Peyer's patch (tissue), 4 donors: ENCODE results near the gene PHF21B. TPM values are rescaled to one million over a fixed set of nuclear protein-coding genes. Genes with fewer than 3 reads are reported as not detected.
A peak's percentile ranks its signal among the peaks of the same experiment; 100 is the strongest.

ENCODE experiments used
- DNase-seq, 3 donors: peaks; one replicate each; pipeline ENCODE4 v3.0.0-alpha.2; 2017 to 2019
- H3K27ac ChIP-seq, 4 donors: fragments of 200-600 bp; sonication (generic); one replicate each; pipeline ENCODE4 v1.5.1; 2016 to 2019
- H3K27me3 ChIP-seq, 2 donors: fragments of 200-600 bp; sonication (generic); one replicate each; pipeline ENCODE4 v1.5.1; 2019
- H3K36me3 ChIP-seq, 3 donors: fragments of 200-600 bp; sonication (generic); one replicate each; pipeline ENCODE4 v1.5.1; 2016 to 2019
- H3K4me1 ChIP-seq, 4 donors: fragments of 200-600 bp; sonication (generic); one replicate each; pipeline ENCODE4 v1.5.1; 2016 to 2019
- H3K4me3 ChIP-seq, 4 donors: fragments of 200-600 bp; sonication (generic); 1 replicate in 3 of 4; 2 replicates in 1 of 4; pipeline ENCODE4 v1.5.1; 2016 to 2019; ENCODE audit warnings: mild to moderate bottlenecking in 1 of 4
- H3K9me3 ChIP-seq, 4 donors: fragments of 200-600 bp; sonication (generic); one replicate each; pipeline ENCODE4 v1.5.1; 2016 to 2019; ENCODE audit warnings: mild to moderate bottlenecking in 1 of 4
- CTCF ChIP-seq, 6 experiments: fragments of 450-650 bp in 4 of 6; fragments of 200-600 bp in 2 of 6; sonication (generic) in 1 of 6; IDR thresholded peaks; one replicate each; pipeline ENCODE4 v1.5.1; 2017 to 2019; ENCODE audit warnings: antibody characterized with exemption in 6 of 6, mild to moderate bottlenecking in 3 of 6, moderate library complexity in 1 of 6
- POLR2A ChIP-seq, 2 donors: fragments of 450-650 bp; IDR thresholded peaks; one replicate each; pipeline ENCODE4 v1.5.1; 2017; ENCODE audit warnings: antibody characterized with exemption in 2 of 2, mild to moderate bottlenecking in 2 of 2, moderate library complexity in 2 of 2
- total RNA-seq, 4 donors: library from RNA; depleted of rRNA; stranded (reverse); fragments of >200 nt; gene quantifications; one replicate each; pipeline ENCODE4 v1.1.0, GENCODE V29; 2016

The PHF21B gene
- total RNA-seq, 4 donors from 2014 or later, result not detected

DNA sequence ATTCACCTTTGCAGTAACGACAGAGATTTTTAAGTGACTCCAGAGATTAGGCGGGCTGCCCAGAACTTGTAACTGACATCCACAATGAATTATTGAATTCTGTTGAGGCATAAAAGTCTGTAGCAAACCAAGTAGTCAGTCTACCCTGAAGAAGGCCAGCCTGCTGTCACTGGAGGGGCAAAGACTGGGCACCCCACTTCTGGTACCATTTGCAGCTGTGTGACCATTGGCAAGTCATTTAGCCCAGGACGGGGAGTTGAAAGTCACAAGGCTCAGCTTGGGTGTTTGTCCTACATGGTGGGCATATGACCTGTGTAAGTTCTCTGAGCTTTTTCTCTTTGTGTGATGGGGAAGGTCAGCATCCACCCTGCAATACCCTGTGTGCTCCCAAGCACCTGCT lies 138.0 kb downstream of the PHF21B start:
- Histone ChIP-seq H3K4me1 (no peaks in the 10 kb centered on the region), H3K4me3 (no peak overlapping the region), H3K9me3 (peaks cover 0 to 5% (median 2%) of the 10 kb centered on the region in 4 donors), H3K27me3 (no peaks in the 10 kb centered on the region), H3K36me3 (no peaks in the 10 kb centered on the region), H3K27ac (no peak overlapping the region)
- peak in 1 of 3 donors; percentile 7 for DNase-seq
- TF ChIP-seq POLR2A (IDR thresholded peaks at IDR 0.05) (no peak), CTCF (IDR thresholded peaks at IDR 0.05) (no peak)

GRCh38 chr22:44870021-44870420 lies 139.8 kb downstream of the PHF21B start:
- Histone ChIP-seq H3K27me3 (no peaks in the 10 kb centered on the region), H3K36me3 (no peaks in the 10 kb centered on the region), H3K4me1 (no peaks in the 10 kb centered on the region), H3K27ac (no peak overlapping the region), H3K9me3 (peaks cover 0 to 5% (median 2%) of the 10 kb centered on the region in 4 donors), H3K4me3 (no peak overlapping the region)
- DNase-seq, result peak in 1 of 3 donors; percentile 36
- no peak for TF ChIP-seq POLR2A (IDR thresholded peaks at IDR 0.05)
- no peak for TF ChIP-seq CTCF (IDR thresholded peaks at IDR 0.05)

DNA sequence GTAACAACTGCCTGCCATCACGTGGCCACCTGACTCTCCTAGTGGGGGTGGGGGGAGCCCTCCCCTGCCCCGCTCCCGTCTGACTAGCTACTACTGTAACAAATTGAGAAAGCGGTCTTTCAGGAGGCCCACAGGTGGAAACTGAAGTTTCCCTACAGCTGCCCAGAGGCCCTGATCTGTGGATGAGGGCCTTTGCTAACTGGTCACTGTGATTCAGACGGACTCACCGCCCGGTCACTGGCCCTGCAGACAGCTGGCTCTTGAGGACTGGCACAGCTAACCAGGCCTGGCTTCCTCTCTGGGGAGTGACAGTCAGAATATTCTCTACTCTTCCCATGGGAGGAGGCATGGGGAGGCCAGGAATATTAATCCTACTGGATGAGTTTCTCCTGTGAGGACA lies 140.6 kb downstream of the PHF21B start:
- TF ChIP-seq CTCF (IDR thresholded peaks at IDR 0.05), result no peak
- no peak for TF ChIP-seq POLR2A (IDR thresholded peaks at IDR 0.05)
- H3K9me3 ChIP-seq, result peaks cover 0 to 5% (median 2%) of the 10 kb centered on the region in 4 donors
- no peak overlapping the region for H3K27ac ChIP-seq
- H3K36me3 ChIP-seq, result no peaks in the 10 kb centered on the region
- no peaks in the 10 kb centered on the region for H3K27me3 ChIP-seq
- no peaks in the 10 kb centered on the region for H3K4me1 ChIP-seq
- DNase-seq, result peak in 1 of 3 donors; percentile 14
- H3K4me3 ChIP-seq, result no peak overlapping the region

DNA sequence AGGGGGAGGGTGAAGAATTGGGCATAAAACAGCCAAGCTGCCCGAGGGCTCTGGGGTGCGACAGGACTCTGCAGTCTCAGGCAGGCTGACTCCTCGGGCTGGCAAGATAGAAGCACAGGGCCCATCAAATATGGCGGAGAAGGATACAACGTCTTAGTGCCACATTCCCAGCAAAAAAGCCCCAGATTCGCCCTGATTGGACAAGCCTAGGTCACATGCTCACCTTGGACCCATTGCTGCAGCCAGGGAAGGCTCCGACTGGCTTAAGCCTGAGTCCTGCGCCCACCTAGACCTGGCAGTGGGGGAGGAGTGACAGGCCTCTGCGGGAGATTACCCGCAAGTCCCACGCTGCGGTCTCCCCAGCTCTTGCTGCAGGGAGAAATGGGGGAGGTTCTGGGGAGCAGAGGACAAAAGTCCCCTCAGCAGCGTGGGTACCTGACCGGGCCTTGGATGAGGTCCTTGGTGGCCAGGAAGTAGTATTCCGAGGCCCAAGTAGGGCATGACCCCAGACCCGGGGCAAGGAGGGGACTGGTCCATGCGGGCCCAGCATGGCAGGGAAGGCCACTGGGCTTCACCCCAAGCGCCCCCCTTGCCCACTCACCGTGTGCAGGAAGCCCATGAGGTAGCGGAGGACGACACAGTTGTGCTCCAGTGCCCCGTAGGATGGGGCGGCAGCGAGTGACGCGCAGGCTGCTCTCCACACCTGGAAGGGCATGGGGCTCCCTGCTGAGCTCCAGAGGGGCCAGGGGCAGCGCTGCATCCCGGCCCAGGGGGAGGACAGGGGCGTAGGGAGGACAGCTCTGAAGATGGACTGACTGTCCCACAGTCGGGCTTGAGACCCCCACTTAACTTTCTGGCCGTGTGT lies 144.4 kb downstream of the PHF21B start:
- Histone ChIP-seq H3K36me3 (no peaks in the 10 kb centered on the region), H3K27me3 (no peaks in the 10 kb centered on the region), H3K4me1 (no peaks in the 10 kb centered on the region), H3K4me3 (no peak overlapping the region), H3K9me3 (no peaks in the 10 kb centered on the region), H3K27ac (no peak overlapping the region)
- TF ChIP-seq POLR2A (IDR thresholded peaks at IDR 0.05) (no peak), CTCF (IDR thresholded peaks at IDR 0.05) (no peak)
- DNase-seq, result peak in 1 of 3 donors; percentile 38

DNA sequence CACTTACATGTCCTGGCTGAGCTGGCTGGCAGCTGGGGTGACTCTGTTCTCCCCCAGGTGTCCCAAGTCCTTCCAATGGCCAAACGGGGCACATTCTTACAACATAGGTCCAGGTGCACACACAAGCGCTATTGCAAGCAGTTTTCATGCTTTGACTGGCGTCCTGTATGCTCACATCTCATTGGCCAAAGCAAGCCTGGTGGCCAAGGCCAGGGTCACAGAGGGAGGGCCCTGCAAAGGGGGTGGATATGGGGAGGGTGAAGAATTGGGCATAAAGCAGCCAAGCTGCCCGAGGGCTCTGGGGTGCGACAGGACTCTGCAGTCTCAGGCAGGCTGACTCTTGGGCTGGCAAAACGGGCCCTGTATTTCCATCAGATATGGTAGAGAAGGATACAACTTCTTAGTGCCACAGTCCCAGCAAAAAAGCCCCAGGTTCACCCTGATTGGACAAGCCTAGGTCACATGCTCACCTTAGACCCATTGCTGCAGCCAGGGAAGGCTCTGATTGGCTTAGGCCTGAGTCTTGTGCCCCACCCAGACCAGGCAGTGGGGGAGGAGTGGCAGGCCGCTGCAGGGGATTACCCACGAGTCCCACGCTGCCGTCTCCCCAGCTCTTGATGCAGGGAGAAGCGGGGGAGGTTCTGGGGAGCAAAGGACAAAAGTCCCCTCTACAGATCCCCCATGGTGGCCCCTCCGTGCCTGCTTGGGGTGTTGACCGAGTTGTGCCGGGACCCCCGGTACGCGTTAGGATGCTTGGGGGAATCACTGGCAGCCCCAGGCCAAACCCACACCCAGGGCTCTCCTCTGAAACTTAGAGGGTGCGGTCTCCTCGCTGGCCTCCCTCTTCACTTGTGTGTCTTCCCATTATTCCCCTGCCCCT lies 146.6 kb downstream of the PHF21B start:
- Histone ChIP-seq H3K4me3 (no peak overlapping the region), H3K36me3 (no peaks in the 10 kb centered on the region), H3K9me3 (no peaks in the 10 kb centered on the region), H3K27me3 (no peaks in the 10 kb centered on the region), H3K4me1 (no peaks in the 10 kb centered on the region), H3K27ac (no peak overlapping the region)
- no peak for TF ChIP-seq CTCF (IDR thresholded peaks at IDR 0.05)
- DNase-seq, result peak in 1 of 3 donors; percentile 31
